Neural progenitor cell (in vitro differentiated cells): ENCODE measurements around the gene CDK2AP2. TPM values are rescaled to one million over a fixed set of nuclear protein-coding genes. Genes with fewer than 3 reads are reported as not detected.

Experiments used
- DNase-seq: peaks from one replicate; pipeline ENCODE4 v3.0.0-alpha.2; 2016; ENCODE audit warnings: low spot score
- H2AFZ ChIP-seq: fragments of 200-600 bp; sonication (generic); replicated peaks from 2 replicates; pipeline ENCODE4 v1.6.1; 2016; ENCODE audit warnings: antibody characterized with exemption
- H3F3A ChIP-seq: fragments of 200-600 bp; sonication (generic); 2 replicates; pipeline ENCODE4 v1.6.1; 2016; ENCODE audit warnings: antibody characterized with exemption, low read depth
- H3K27ac ChIP-seq: fragments of 200-600 bp; sonication (generic); 2 replicates; pipeline ENCODE4 v1.5.1; 2016; ENCODE audit warnings: mild to moderate bottlenecking
- H3K27me3 ChIP-seq: fragments of 200-600 bp; sonication (generic); 2 replicates; pipeline ENCODE4 v1.6.1; 2016; ENCODE audit warnings: mild to moderate bottlenecking, moderate library complexity
- H3K36me3 ChIP-seq: fragments of 200-600 bp; sonication (generic); 2 replicates; pipeline ENCODE4 v1.5.1; 2016
- H3K4me1 ChIP-seq: fragments of 200-600 bp; sonication (generic); 2 replicates; pipeline ENCODE4 v1.6.1; 2016; ENCODE audit warnings: mixed run types
- H3K4me2 ChIP-seq: fragments of 200-600 bp; sonication (generic); 2 replicates; pipeline ENCODE4 v1.6.1; 2016
- H3K4me3 ChIP-seq: fragments of 200-600 bp; sonication (generic); 2 replicates; pipeline ENCODE4 v1.5.1; 2016
- H3K79me2 ChIP-seq: fragments of 200-600 bp; sonication (generic); 2 replicates; pipeline ENCODE4 v1.6.1; 2016; ENCODE audit warnings: low read depth
- H3K9ac ChIP-seq: fragments of 200-600 bp; sonication (generic); 2 replicates; pipeline ENCODE4 v1.6.1; 2016
- H3K9me3 ChIP-seq: fragments of 200-600 bp; sonication (generic); 2 replicates; pipeline ENCODE4 v1.5.1; 2016; ENCODE audit warnings: low read depth
- H4K20me1 ChIP-seq: fragments of 200-600 bp; sonication (generic); 2 replicates; pipeline ENCODE4 v1.6.1; 2016; ENCODE audit warnings: low read depth
- H3K27ac Mint-ChIP-seq: 3 replicates; pipeline ENCODE4 v1.8.0; 2021; ENCODE audit warnings: mixed read lengths
- H3K27me3 Mint-ChIP-seq: 2 replicates; pipeline ENCODE4 v1.8.0; 2022; ENCODE audit warnings: low read depth, mild to moderate bottlenecking, inconsistent platforms, moderate library complexity, mixed read lengths; ENCODE audit not compliant: insufficient read depth
- H3K36me3 Mint-ChIP-seq: 3 replicates; pipeline ENCODE4 v1.8.0; 2021; ENCODE audit warnings: mixed read lengths
- H3K4me1 Mint-ChIP-seq: 3 replicates; pipeline ENCODE4 v1.8.0; 2021; ENCODE audit warnings: mixed read lengths
- H3K4me3 Mint-ChIP-seq: 3 replicates; pipeline ENCODE4 v1.8.0; 2021; ENCODE audit warnings: mild to moderate bottlenecking, moderate library complexity, mixed read lengths
- H3K9me3 Mint-ChIP-seq: 3 replicates; pipeline ENCODE4 v1.8.0; 2020; ENCODE audit warnings: mixed read lengths
- EZH2 ChIP-seq: fragments of 200-600 bp; sonication (generic); IDR thresholded peaks from 2 replicates; pipeline ENCODE4 v1.6.1; 2017; ENCODE audit warnings: antibody characterized with exemption, mild to moderate bottlenecking, moderate library complexity
- EZH2phosphoT487 ChIP-seq: fragments of 200-600 bp; sonication (generic); IDR thresholded peaks from 2 replicates; pipeline ENCODE4 v1.6.1; 2017; ENCODE audit warnings: antibody characterized with exemption
- total RNA-seq: library from RNA; depleted of rRNA; stranded (reverse); fragments of >200 nt; gene quantifications from 2 replicates; pipeline ENCODE4 v1.2.3, GENCODE V29; 2015; ENCODE audit warnings: low replicate concordance
- TF ChIP-seq, protein P1 (sequence below): fragments of 200-600 bp; sonication (generic); IDR thresholded peaks from 2 replicates; pipeline ENCODE4 v1.5.1; 2017; ENCODE audit warnings: antibody characterized with exemption, mild to moderate bottlenecking

CDK2AP2 gene
- total RNA-seq, 1 donor from 2014 or later: 2.1 TPM

DNA sequence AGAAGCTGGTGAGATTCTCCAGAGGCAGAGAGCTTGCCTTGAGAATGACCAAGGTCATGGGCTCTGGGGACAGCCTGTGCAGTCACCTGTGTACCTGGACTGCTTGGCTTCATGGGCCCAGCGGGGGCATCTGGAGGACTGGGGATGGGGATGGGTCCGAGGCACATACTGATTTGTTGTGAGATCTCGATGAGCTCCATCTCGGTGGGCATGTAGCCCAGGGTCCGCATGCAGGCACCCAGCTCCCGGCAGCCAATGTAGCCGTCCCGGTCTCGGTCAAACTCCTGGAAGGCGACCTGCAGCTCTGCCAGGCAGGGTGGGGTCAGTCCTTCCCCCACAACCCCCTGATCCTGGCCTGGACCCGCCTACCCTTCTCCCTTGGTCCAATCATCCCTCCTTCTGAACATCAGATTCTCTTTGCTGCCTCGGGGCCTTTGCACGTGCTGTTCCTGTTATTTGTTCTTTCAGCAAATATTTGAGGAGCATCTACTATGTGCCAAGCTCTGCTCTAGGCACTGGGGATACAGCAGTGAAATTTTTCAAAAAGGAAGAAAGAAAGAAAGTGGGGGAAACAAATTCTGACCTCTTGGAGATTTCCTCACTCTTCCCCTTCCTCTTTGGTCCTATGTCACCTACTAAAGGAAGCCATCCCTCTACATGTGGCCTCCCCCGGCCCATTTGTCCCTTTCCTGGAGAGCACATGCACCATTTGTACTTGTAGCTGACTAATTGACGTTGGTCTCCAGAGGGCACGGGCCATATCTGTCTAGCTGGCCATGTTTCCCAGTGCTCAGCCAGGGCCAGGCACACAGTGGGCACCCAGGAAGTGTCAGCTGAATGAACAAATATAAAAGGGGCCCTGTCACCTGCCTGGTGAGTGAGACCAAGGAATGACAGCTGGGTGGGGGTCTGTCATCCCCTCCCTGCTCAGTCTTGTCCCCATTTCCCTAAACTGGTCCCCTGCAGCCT, 13.2 kb upstream of the CDK2AP2 start:
- Histone ChIP-seq H3K27ac (no peak overlapping the region), H3K9ac (no peak overlapping the region), H3K79me2 (no peaks in the 10 kb centered on the region), H3K9me3 (no peaks in the 10 kb centered on the region), H3K36me3 (no peaks in the 10 kb centered on the region), H3K4me1 (no peaks in the 10 kb centered on the region), H3K4me2 (no peak overlapping the region), H3F3A (no peaks in the 10 kb centered on the region), H3K4me3 (no peak overlapping the region), H3K27me3 (no peaks in the 10 kb centered on the region), H4K20me1 (no peaks in the 10 kb centered on the region), H2AFZ (no peak overlapping the region)
- Mint-ChIP-seq H3K4me1 (peaks cover 11% of the 10 kb centered on the region), H3K4me3 (no peak overlapping the region), H3K27ac (no peak overlapping the region), H3K27me3 (peaks cover 12% of the 10 kb centered on the region), H3K36me3 (no peaks in the 10 kb centered on the region), H3K9me3 (no peaks in the 10 kb centered on the region)
- TF ChIP-seq EZH2phosphoT487 (no peak), EZH2 (no peak)
- TF ChIP-seq, protein P1, sequence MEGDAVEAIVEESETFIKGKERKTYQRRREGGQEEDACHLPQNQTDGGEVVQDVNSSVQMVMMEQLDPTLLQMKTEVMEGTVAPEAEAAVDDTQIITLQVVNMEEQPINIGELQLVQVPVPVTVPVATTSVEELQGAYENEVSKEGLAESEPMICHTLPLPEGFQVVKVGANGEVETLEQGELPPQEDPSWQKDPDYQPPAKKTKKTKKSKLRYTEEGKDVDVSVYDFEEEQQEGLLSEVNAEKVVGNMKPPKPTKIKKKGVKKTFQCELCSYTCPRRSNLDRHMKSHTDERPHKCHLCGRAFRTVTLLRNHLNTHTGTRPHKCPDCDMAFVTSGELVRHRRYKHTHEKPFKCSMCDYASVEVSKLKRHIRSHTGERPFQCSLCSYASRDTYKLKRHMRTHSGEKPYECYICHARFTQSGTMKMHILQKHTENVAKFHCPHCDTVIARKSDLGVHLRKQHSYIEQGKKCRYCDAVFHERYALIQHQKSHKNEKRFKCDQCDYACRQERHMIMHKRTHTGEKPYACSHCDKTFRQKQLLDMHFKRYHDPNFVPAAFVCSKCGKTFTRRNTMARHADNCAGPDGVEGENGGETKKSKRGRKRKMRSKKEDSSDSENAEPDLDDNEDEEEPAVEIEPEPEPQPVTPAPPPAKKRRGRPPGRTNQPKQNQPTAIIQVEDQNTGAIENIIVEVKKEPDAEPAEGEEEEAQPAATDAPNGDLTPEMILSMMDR: no peak
- DNase-seq: no peak

DNA sequence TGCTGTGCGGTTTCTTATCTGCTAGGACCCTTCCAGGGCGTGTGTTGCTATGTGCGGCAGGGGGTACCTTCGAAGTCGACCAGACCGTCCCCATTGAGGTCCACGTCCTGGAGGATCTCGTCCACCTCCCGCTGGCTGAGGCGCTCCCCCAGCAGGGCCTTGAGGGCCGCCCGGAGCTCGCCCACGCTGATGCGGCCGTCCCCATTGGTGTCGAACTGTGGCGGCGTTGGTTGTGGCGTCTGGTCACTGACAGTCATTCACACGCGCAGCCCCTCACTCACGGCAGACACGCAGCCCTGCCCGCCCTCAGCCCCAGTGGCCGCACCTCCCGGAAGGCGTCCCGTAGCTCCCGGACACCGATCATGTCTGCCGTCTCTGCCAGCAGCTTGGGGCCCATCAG, 11.8 kb upstream of the CDK2AP2 start:
- H3K9me3 ChIP-seq: no peaks in the 10 kb centered on the region
- no peaks in the 10 kb centered on the region for H3K79me2 ChIP-seq
- no peak overlapping the region for H3K4me3 ChIP-seq
- H3K4me1 ChIP-seq: no peaks in the 10 kb centered on the region
- peak overlapping the region; percentile 63 for H3K27ac Mint-ChIP-seq
- no peaks in the 10 kb centered on the region for H3K36me3 Mint-ChIP-seq
- no peak for DNase-seq
- H3K9ac ChIP-seq: no peak overlapping the region
- H3K27me3 Mint-ChIP-seq: peaks cover 12% of the 10 kb centered on the region
- H3K9me3 Mint-ChIP-seq: no peaks in the 10 kb centered on the region
- no peaks in the 10 kb centered on the region for H3K27me3 ChIP-seq
- no peak overlapping the region for H3K4me2 ChIP-seq
- no peak for TF ChIP-seq EZH2phosphoT487
- TF ChIP-seq EZH2: no peak
- TF ChIP-seq, protein P1: no peak
- H3K36me3 ChIP-seq: no peaks in the 10 kb centered on the region
- no peaks in the 10 kb centered on the region for H4K20me1 ChIP-seq
- no peak overlapping the region for H3K4me3 Mint-ChIP-seq
- H3K4me1 Mint-ChIP-seq: peaks cover 4% of the 10 kb centered on the region
- no peak overlapping the region for H2AFZ ChIP-seq
- H3F3A ChIP-seq: no peaks in the 10 kb centered on the region
- H3K27ac ChIP-seq: no peak overlapping the region

DNA sequence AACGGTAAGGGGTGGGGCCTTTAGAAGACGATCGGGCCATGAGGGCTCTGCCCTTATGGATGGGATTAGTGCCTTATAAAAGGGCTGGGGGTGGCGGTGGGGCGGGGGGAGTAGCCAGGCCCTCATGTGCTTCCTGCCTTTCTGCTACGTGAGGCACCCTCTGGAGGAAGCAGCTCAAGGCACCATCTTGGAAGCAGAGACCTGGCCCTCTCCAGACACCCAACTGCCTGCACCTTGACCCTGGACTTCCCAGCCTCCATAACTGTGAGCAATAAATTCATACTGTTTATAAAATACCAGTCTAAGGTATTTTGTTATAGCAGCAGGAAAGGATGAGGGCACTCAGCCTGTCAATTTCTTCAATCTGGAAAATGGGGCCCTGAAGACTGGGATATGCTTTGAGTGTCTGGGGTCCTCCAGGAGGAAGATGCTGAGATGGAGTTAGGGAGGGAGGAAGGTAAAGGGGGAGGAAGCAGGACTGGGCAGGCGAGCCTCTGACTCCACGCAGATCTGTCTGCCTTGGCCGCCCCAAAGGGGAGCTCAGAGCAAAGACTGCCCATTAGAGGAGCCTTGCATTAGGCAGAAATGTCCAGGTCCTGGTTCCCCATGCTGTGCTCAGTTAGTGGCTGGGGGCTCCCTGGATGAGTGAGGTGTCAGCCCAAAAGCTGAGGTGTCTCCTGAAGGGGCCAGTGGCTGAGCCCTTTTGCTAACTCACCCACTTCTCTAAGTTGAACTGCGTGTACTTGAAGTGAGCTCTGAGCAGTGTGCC, 10.0 kb upstream of the CDK2AP2 start:
- Histone ChIP-seq H3K36me3 (no peaks in the 10 kb centered on the region), H4K20me1 (no peaks in the 10 kb centered on the region), H3K4me2 (no peak overlapping the region), H3K27me3 (peaks cover 17% of the 10 kb centered on the region), H3F3A (no peaks in the 10 kb centered on the region), H3K9ac (no peak overlapping the region), H3K4me1 (no peaks in the 10 kb centered on the region), H3K4me3 (no peak overlapping the region), H3K27ac (no peak overlapping the region), H3K9me3 (no peaks in the 10 kb centered on the region), H3K79me2 (no peaks in the 10 kb centered on the region), H2AFZ (no peak overlapping the region)
- H3K9me3 Mint-ChIP-seq: no peaks in the 10 kb centered on the region
- H3K36me3 Mint-ChIP-seq: no peaks in the 10 kb centered on the region
- H3K27ac Mint-ChIP-seq: no peak overlapping the region
- no peak for DNase-seq
- TF ChIP-seq, protein P1: no peak
- TF ChIP-seq EZH2phosphoT487: no peak
- no peak for TF ChIP-seq EZH2
- H3K4me3 Mint-ChIP-seq: no peak overlapping the region
- no peaks in the 10 kb centered on the region for H3K4me1 Mint-ChIP-seq
- peaks cover 11% of the 10 kb centered on the region for H3K27me3 Mint-ChIP-seq
